ENCODE measurements around the gene SLC7A14.

SLC7A14 gene

DNA sequence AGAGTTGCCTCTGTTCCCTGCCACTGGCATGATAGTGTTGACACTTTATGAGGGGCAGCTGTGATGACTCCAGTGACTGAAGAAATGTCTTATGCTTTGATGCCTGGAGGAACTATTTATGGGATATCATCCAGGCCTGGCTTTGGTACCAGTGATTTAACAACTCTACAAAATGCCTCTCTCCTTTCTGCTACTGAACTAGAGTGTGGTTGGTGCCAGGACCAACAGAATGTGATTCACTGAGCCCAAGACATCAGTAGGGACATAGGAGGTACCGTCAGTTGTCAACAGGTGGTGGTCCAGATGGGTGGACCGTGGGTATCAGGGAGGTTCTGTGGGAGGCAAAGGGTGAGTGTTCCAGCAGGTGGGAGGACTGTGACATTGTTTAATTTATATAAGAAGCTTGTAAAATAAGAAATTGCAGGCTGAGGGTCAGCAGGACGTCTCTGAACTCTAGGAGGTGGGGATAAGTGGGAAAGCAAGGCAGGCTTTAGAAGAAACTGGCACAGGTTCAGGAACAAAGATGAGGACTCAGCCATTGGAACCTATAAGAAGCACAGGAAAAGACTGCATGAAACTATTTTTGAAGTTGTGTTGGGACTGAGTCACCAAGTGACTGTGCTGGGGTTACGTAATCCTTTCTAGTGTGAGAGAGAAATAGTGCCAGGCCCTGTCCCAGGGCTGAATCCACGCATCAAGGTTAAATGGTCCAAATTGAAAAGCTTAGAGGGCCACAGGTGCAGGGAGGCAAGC is 28.5 kb upstream of the SLC7A14 start:
- no peak overlapping the region for H3K27ac ChIP-seq
- H3K4me2 ChIP-seq = no peak overlapping the region
- no peaks in the 10 kb centered on the region for H3K9me3 ChIP-seq
- 0 out of 2 replicates have a peak, but pooled peaks have one; percentile 21 for TF ChIP-seq Cebpa-rat (IDR thresholded peaks at IDR 0.05)
- H3K4me1 ChIP-seq = no peaks in the 10 kb centered on the region
- H3K4me3 ChIP-seq = no peak overlapping the region
- no peak overlapping the region for H3K9ac ChIP-seq
- no peaks in the 10 kb centered on the region for H3K27me3 ChIP-seq
- no peaks in the 10 kb centered on the region for H3K36me3 ChIP-seq
- H4K20me1 ChIP-seq = no peaks in the 10 kb centered on the region

DNA sequence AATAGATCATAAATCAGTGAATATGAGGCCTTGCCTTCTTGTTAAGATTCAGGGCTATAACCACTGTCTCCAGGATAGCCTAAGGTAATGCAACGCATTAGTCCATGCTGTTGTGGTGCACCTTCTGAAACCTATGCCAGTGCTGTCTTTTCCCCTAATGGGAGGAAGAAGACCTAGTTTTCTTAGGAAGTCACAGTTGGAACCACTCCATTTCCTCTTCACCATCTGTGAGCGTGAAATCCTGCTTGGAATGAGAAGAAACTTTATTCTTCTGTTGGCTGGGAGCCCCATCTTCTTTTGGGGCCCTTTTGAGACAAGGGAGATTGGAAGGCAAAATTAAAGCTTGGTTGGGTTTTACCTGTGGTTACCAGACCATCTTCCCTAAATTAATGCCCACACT is 25.9 kb upstream of the SLC7A14 start:
- Histone ChIP-seq H3K4me2 (no peak overlapping the region), H3K4me1 (no peaks in the 10 kb centered on the region), H3K4me3 (no peak overlapping the region), H3K9me3 (no peaks in the 10 kb centered on the region), H3K9ac (no peak overlapping the region), H3K36me3 (no peaks in the 10 kb centered on the region), H3K27ac (no peak overlapping the region), H3K27me3 (no peaks in the 10 kb centered on the region), H4K20me1 (no peaks in the 10 kb centered on the region)
- no peak for TF ChIP-seq Cebpa-rat (IDR thresholded peaks at IDR 0.05)

DNA sequence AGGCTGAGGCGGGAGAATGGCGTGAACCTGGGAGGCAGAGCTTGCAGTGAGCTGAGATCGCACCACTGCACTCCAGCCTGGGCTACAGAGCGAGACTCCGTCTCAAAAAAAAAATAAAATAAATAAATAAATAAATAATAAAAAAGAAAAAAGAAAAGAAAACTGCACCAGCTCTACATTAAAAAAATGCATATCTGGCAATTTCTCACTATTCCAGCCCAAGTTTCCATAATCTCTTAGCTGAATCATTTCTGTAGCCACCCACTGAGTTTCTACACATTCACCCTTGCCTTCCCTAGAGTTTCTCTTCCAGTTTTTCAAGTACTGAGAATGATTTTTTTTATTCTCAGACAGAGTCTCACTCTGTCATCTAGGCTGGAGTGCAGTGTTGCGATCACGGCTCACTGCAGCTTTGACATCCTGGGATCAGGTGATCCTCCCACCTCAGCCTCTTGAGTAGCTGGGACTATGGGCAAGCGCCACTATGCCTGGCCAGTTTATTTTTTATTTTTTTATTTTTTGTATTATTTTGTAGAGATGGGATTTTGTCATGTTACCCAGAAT is 24.5 kb upstream of the SLC7A14 start:
- H3K36me3 ChIP-seq = no peaks in the 10 kb centered on the region
- no peak for TF ChIP-seq Cebpa-rat (IDR thresholded peaks at IDR 0.05)
- no peak overlapping the region for H3K9ac ChIP-seq
- H4K20me1 ChIP-seq = no peaks in the 10 kb centered on the region
- H3K4me3 ChIP-seq = no peak overlapping the region
- H3K27me3 ChIP-seq = no peaks in the 10 kb centered on the region
- H3K4me2 ChIP-seq = no peak overlapping the region
- H3K4me1 ChIP-seq = no peaks in the 10 kb centered on the region
- H3K27ac ChIP-seq = no peak overlapping the region
- H3K9me3 ChIP-seq = no peaks in the 10 kb centered on the region

- Histone ChIP-seq H3K27me3 (no peaks in the 10 kb centered on the region), H3K27ac (no peak overlapping the region), H3K4me3 (no peak overlapping the region), H3K9ac (no peak overlapping the region), H3K4me1 (no peaks in the 10 kb centered on the region), H3K4me2 (no peak overlapping the region), H3K9me3 (no peaks in the 10 kb centered on the region), H4K20me1 (no peaks in the 10 kb centered on the region), H3K36me3 (no peaks in the 10 kb centered on the region)
- TF ChIP-seq Cebpa-rat (IDR thresholded peaks at IDR 0.05) = no peak
These were observed 22.6 kb upstream of the SLC7A14 start for GRCh38 chr3:170608475-170608874.

DNA sequence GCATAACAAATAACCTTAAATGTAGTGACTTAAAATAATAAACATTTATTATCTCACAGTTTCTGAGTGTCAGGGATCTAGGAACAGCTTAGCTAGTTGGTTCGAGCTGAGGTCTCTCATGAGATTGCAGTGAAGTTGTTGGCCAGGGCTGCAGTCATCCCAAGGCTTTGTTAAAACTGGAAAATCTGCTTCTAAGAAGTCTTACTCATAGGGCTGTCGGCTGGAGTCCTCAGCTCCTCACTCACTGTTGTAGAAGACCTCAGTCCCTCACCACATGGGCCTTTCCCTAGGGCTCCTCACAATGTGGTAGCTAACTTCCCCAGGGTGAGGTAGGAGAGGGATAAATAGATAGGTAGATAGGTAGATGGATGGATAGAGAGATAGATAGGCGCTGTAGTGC is 20.8 kb upstream of the SLC7A14 start:
- Histone ChIP-seq H3K27ac (no peak overlapping the region), H3K4me1 (no peaks in the 10 kb centered on the region), H3K9ac (no peak overlapping the region), H3K9me3 (no peaks in the 10 kb centered on the region), H3K4me3 (no peak overlapping the region), H3K4me2 (no peak overlapping the region), H4K20me1 (no peaks in the 10 kb centered on the region), H3K27me3 (no peaks in the 10 kb centered on the region), H3K36me3 (no peaks in the 10 kb centered on the region)
- TF ChIP-seq Cebpa-rat (IDR thresholded peaks at IDR 0.05) = no peak

- H3K27me3 ChIP-seq = no peaks in the 10 kb centered on the region
- no peak overlapping the region for H3K9ac ChIP-seq
- TF ChIP-seq Cebpa-rat (IDR thresholded peaks at IDR 0.05) = no peak
- H3K9me3 ChIP-seq = no peaks in the 10 kb centered on the region
- H3K4me2 ChIP-seq = no peak overlapping the region
- no peak overlapping the region for H3K4me3 ChIP-seq
- no peaks in the 10 kb centered on the region for H3K36me3 ChIP-seq
- H4K20me1 ChIP-seq = no peaks in the 10 kb centered on the region
- H3K4me1 ChIP-seq = no peaks in the 10 kb centered on the region
- no peak overlapping the region for H3K27ac ChIP-seq
These were observed 19.6 kb upstream of the SLC7A14 start for GRCh38 chr3:170605490-170605889.

GRCh38 chr3:170603770-170604510 is 18.1 kb upstream of the SLC7A14 start:
- Histone ChIP-seq H3K36me3 (no peaks in the 10 kb centered on the region), H3K9ac (no peak overlapping the region), H3K4me2 (no peak overlapping the region), H4K20me1 (no peaks in the 10 kb centered on the region), H3K27ac (no peak overlapping the region), H3K4me3 (no peak overlapping the region), H3K9me3 (no peaks in the 10 kb centered on the region), H3K27me3 (no peaks in the 10 kb centered on the region), H3K4me1 (no peaks in the 10 kb centered on the region)
- TF ChIP-seq Cebpa-rat (IDR thresholded peaks at IDR 0.05) = no peak

- TF ChIP-seq Cebpa-rat (IDR thresholded peaks at IDR 0.05) = no peak
- Histone ChIP-seq H3K4me3 (no peak overlapping the region), H3K4me1 (no peaks in the 10 kb centered on the region), H3K27me3 (no peaks in the 10 kb centered on the region), H3K4me2 (no peak overlapping the region), H4K20me1 (no peaks in the 10 kb centered on the region), H3K27ac (no peak overlapping the region), H3K36me3 (no peaks in the 10 kb centered on the region), H3K9ac (no peak overlapping the region), H3K9me3 (no peaks in the 10 kb centered on the region)
These were observed 16.7 kb upstream of the SLC7A14 start for GRCh38 chr3:170602556-170602955.

GRCh38 chr3:170600005-170600624 is 14.2 kb upstream of the SLC7A14 start:
- Histone ChIP-seq H3K9ac (no peak overlapping the region), H3K4me2 (no peak overlapping the region), H3K4me1 (no peaks in the 10 kb centered on the region), H3K36me3 (no peaks in the 10 kb centered on the region), H4K20me1 (no peaks in the 10 kb centered on the region), H3K27me3 (no peaks in the 10 kb centered on the region), H3K4me3 (no peak overlapping the region), H3K9me3 (no peaks in the 10 kb centered on the region), H3K27ac (no peak overlapping the region)
- TF ChIP-seq Cebpa-rat (IDR thresholded peaks at IDR 0.05) = no peak

- H3K27me3 ChIP-seq = no peaks in the 10 kb centered on the region
- H3K27ac ChIP-seq = no peak overlapping the region
- no peaks in the 10 kb centered on the region for H4K20me1 ChIP-seq
- H3K9ac ChIP-seq = no peak overlapping the region
- no peak overlapping the region for H3K4me2 ChIP-seq
- no peaks in the 10 kb centered on the region for H3K9me3 ChIP-seq
- H3K4me3 ChIP-seq = no peak overlapping the region
- no peak for TF ChIP-seq Cebpa-rat (IDR thresholded peaks at IDR 0.05)
- no peaks in the 10 kb centered on the region for H3K4me1 ChIP-seq
- no peaks in the 10 kb centered on the region for H3K36me3 ChIP-seq
These were observed 13.2 kb upstream of the SLC7A14 start for GRCh38 chr3:170599091-170599490.
